SHP77 (cell line): Measurements from ENCODE around the gene DUSP19.

Experiments
- DNase-seq, 2 experiments: peaks; one replicate each; lab custom pipeline; 2025; lab: John Stamatoyannopoulos, UW

DUSP19 gene

GRCh38 chr2:183068561-183068960 lies 10.0 kb upstream of the DUSP19 start:
- DNase-seq: no peak

- DNase-seq: no peak
Measured at GRCh38 chr2:183069174-183069573, 9.4 kb upstream of the DUSP19 start.

- DNase-seq: peak; percentile 82 to 84
Measured at GRCh38 chr2:183070942-183071844, 7.4 kb upstream of the DUSP19 start.

- DNase-seq: no peak
Measured at GRCh38 chr2:183072177-183072576, 6.4 kb upstream of the DUSP19 start.

DNA sequence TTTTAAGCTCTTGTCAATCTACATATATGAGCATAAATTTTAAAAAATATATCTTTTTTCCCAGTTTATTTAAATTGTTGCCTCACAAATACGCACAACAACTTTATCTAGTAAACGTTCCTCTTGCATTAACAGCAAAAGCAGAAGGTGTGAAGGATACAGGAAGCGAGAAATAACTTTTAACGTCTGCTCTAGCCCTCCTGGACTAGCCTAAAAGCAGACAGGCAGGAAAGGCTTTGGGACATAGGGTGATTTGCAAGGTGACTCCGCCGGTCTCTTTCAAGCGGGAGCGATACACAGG lies 434 bp upstream of the DUSP19 start:
- no peak for DNase-seq

GRCh38 chr2:183079139-183079775 lies 710 bp downstream of the DUSP19 start:
- DNase-seq: peak; percentile 9 to 22

DNA sequence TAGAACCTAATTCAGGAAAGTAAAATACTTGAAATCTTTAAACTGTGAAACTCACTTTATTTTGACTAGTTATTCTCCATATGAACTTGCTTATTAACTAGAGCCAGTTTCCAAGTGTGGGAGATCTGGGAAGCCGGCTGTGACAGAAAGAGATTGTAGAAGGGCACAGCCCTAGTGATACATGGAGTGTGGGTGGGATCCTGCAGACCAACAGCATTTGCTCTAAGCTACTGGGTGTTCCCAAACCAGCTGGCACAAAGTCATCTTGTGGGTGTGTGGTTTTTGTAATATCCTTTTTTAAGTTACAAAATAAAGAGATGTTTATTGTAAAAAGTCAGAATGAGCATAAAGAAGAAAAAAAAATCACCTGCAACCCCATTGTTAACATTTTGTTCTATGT lies 3.4 kb downstream of the DUSP19 start:
- DNase-seq: no peak

GRCh38 chr2:183088061-183088460 lies 9.5 kb downstream of the DUSP19 start:
- no peak for DNase-seq

DNA sequence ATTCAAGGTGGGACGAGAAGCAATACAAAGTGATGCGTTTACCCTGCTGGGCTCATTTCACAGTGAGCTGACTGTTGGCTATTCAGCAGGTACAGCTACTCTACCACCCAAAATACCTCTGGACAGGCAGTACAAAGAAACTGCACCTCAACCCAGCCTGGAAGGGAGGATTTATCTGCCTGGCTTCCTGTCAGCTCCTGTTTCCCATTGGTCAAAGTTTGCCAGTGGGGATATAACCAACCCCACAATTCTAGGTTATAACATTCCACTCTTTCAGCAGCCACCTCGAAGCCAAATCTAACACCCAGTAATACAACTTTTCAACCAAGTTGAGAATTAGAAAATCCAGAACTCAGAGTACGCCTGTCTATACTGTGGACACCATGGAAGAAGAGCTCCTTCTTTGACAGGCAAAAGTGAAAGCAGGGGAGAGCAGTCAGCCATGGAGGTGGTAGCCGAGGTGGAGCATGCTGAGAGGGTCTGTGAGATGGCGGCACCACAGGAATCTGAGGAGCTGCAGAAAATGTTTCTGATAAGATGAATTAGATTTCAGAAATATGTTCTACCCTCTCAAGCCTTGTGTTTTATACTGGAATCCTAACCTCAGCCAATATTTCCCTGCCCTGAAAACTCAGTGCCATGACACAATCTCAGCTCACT lies 10.8 kb downstream of the DUSP19 start:
- DNase-seq: no peak

DNA sequence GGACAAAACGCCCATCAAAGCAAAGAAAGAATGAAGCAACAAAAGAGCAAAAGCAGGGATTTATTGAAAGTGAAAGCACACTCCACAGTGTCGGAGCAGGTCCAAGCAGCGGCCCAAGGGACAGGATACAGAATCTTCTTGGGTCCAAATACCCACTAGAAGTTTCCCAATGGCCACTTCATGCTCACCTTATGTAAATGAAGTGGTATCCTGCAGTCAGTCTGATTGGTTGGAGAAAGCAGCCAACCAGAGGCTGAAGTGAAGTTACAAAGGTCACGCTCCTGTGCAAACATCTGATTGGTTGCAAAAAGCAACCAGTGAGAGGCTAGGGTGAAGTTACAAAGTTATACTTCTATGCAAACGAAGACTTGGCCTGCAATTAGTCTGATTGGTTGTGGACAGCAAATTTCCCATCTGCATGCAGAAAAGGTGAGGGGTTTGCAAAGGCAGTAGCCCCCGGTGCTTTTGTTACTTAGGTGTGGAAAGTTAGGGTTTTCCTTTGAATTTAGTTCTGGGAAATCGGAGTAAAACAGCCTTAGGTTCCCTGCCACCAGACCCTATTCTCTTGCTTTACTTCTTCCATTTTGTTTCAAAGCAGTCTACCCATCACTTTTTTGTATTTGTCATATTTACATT lies 12.9 kb downstream of the DUSP19 start:
- DNase-seq: no peak

- DNase-seq: no peak
Measured at GRCh38 chr2:183091954-183092345, 13.4 kb downstream of the DUSP19 start.

- DNase-seq: no peak
Measured at GRCh38 chr2:183093857-183094657, 15.5 kb downstream of the DUSP19 start.

GRCh38 chr2:183105402-183106134 lies 27.0 kb downstream of the DUSP19 start:
- DNase-seq: no peak

- DNase-seq: no peak
Measured at GRCh38 chr2:183112577-183112976, 34.0 kb downstream of the DUSP19 start.

DNA sequence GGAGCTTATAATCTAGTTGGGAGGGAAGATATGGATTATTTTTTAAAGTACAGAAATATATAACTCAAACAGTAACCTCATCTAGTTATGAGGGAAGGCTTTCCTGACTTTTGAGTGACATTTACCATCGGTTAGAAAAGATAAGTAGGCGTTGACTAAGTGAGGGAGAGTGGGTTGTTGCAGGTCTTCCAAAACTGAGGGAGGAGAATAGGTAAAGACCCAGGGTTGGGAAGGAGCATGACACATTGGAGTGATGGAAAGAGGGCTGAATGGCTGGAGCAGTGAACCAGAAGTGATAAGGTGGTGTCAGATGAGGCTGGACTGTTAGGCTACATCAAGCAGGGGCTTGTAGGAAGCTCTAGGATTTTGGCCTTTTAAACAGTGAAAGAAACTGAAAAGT lies 35.1 kb downstream of the DUSP19 start:
- no peak for DNase-seq

- DNase-seq: peak; percentile 63
Measured at GRCh38 chr2:183117226-183117625, 38.7 kb downstream of the DUSP19 start.

GRCh38 chr2:183123117-183123958 lies 44.8 kb downstream of the DUSP19 start:
- DNase-seq: no peak

- DNase-seq: no peak
Measured at GRCh38 chr2:183123959-183124221, 45.3 kb downstream of the DUSP19 start.

DNA sequence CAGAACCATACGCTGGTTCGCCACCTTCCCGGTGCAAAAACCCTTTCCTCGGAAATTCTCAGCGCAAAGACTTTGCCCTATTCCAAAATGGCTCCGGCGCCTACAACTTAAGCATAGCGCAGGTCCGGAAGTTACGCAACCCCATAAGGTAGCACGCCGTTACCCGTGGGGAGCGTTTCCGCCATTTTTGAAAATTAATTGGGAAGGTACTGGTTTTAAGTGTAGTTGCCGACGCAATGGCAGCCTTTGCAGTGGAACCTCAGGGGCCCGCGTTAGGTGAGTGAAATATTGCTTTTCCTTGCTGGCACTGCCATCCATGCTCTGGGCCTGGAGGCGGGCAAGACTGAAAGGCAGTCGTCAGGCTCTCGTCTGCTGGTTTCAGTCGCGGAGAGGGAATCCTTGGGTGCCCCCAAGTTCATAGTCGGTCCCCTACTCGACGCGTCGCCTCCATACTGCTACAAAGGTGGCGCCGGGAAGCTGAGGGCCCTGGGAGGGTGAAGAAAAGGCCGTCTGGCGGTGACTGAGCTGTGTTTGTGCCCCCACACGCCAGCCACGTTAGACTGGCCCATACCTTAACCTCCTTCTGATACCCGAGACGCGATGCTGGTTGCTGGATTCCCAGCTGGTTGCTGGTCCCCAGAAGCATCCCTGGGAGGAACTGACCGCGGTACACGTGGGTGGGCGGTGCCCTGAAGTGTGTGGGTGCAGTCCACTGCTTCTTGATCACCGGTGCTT lies 45.8 kb downstream of the DUSP19 start, which contains the start of gene NUP35:
Gene NUP35, plus strand, starts transcription at position 222 of the 735 bp plus-strand sequence. Its CDS starts 15 bp downstream, at position 237.
- peak; percentile 92 to 93 for DNase-seq

- DNase-seq: no peak
Measured at GRCh38 chr2:183124957-183125255, 46.4 kb downstream of the DUSP19 start.
